HG02885 (cell line): ENCODE results near the gene MORC1.

Experiments
- ATAC-seq: cut with Tn5 transposase; IDR thresholded peaks from one replicate; pipeline ENCODE4 v1.9.1; 2021; ENCODE audit warnings: mild to moderate bottlenecking; ENCODE audit not compliant: unreplicated experiment, poor library complexity

MORC1 gene

GRCh38 chr3:108951820-108952501 lies 166.0 kb downstream of the MORC1 start:
- ATAC-seq = no peak

GRCh38 chr3:108947855-108948254 lies 170.1 kb downstream of the MORC1 start:
- ATAC-seq = no peak

- ATAC-seq = no peak
These were observed 171.3 kb downstream of the MORC1 start for GRCh38 chr3:108946292-108947285.

- ATAC-seq = no peak
These were observed 177.2 kb downstream of the MORC1 start for GRCh38 chr3:108940568-108941263.

- no peak for ATAC-seq
These were observed 177.8 kb downstream of the MORC1 start for GRCh38 chr3:108940166-108940565.

- no peak for ATAC-seq
These were observed 180.8 kb downstream of the MORC1 start for GRCh38 chr3:108936924-108937689.

- no peak for ATAC-seq
These were observed 186.9 kb downstream of the MORC1 start for GRCh38 chr3:108931035-108931434.

- ATAC-seq = no peak
These were observed 199.1 kb downstream of the MORC1 start for GRCh38 chr3:108918866-108919265.

GRCh38 chr3:108914774-108915641 lies 202.9 kb downstream of the MORC1 start:
- ATAC-seq = peak; percentile 96

- no peak for ATAC-seq
These were observed 208.1 kb downstream of the MORC1 start for GRCh38 chr3:108909799-108910198.
